Epithelial cell of alveolus of lung (primary cell): ENCODE measurements around the gene SLC26A4. TPM values are rescaled to one million over a fixed set of nuclear protein-coding genes. Genes with fewer than 3 reads are reported as not detected.

Source experiments
- total RNA-seq: library from RNA; depleted of rRNA; stranded (reverse); fragments of >200 nt; gene quantifications from 2 replicates; pipeline ENCODE4 v1.2.1, GENCODE V29; 2015

The SLC26A4 gene
- 0.40 and 0.78 TPM in 2 replicates for total RNA-seq

GRCh38 chr7:107660381-107661080, at the start of gene SLC26A4:
TSS of gene SLC26A4 (plus strand) at chr7:107660828. CDS start at chr7:107661642, 814 bp downstream.

GRCh38 chr7:107743567-107744344, 83.1 kb downstream of the SLC26A4 start, which contains the start of gene CBLL1:
TSS of gene CBLL1 (plus strand) at chr7:107744142. CDS start at chr7:107744164, 22 bp downstream.

Other genes with a start within 250 kb of the SLC26A4 start
- gene GPR22, start 190.8 kb upstream of the SLC26A4 start, total RNA-seq = not detected in 2 replicates
- gene COG5, start 96.9 kb upstream of the SLC26A4 start, total RNA-seq = 29.8 and 30.0 TPM in 2 replicates
- 6.9 and 16.7 TPM in 2 replicates for gene DUS4L, start 96.9 kb upstream of the SLC26A4 start, total RNA-seq
- 45.0 and 82.4 TPM in 2 replicates for gene BCAP29, start 80.6 kb upstream of the SLC26A4 start, total RNA-seq
- 14.2 and 16.1 TPM in 2 replicates for gene CBLL1, start 83.3 kb downstream of the SLC26A4 start, total RNA-seq
- not detected in 2 replicates for gene SLC26A3, start 142.4 kb downstream of the SLC26A4 start, total RNA-seq
- gene DLD, start 230.4 kb downstream of the SLC26A4 start, total RNA-seq = 29.5 and 36.6 TPM in 2 replicates